B cell (primary cell): ENCODE measurements around the gene JAM2. TPM values are rescaled to one million over a fixed set of nuclear protein-coding genes. Genes with fewer than 3 reads are reported as not detected.
A peak's percentile ranks its signal among the peaks of the same experiment; 100 is the strongest.

Experiments
- ATAC-seq: fragments of 200-7000 bp; cut with Tn5 transposase; one replicate; pipeline ENCODE4 v1.10.0; 2021; ENCODE audit warnings: low read depth, mild to moderate bottlenecking, moderate number of reproducible peaks, moderate library complexity
- CTCF ChIA-PET: fragments of 350-600 bp; sonication (Branson Sonifier 250); formaldehyde crosslinking; loops from one replicate; lab custom pipeline; 2021; ENCODE audit warnings: antibody characterized with exemption, inconsistent platforms; lab: Charles Lee
- POLR2A ChIA-PET: fragments of 350-600 bp; sonication (Branson Sonifier 250); formaldehyde crosslinking; loops from one replicate; lab custom pipeline; 2021; ENCODE audit warnings: antibody characterized with exemption; lab: Charles Lee
- DNase-seq: peaks from one replicate; pipeline ENCODE4 v3.0.0; 2013
- H2AFZ ChIP-seq: 2 replicates; pipeline ENCODE4 v1.6.1; 2012; ENCODE audit warnings: mild to moderate bottlenecking, low read depth, low read length; ENCODE audit not compliant: insufficient read depth, poor library complexity, severe bottlenecking
- H3K27ac ChIP-seq, 2 donors: 1 replicate in 1 of 2; 2 replicates in 1 of 2; pipeline ENCODE4 v1.5.1; 2012 to 2013; ENCODE audit warnings: low read length in 2 of 2, mild to moderate bottlenecking in 2 of 2, moderate library complexity in 1 of 2
- H3K27me3 ChIP-seq, 4 experiments: fragments of 200-600 bp in 1 of 4; sonication (generic) in 1 of 4; replicated peaks in 1 of 4; 1 replicate in 2 of 4; 2 replicates in 2 of 4; pipeline versions ENCODE4 v1.6.1 to v1.7.0; 2013 to 2016; ENCODE audit warnings: low read length in 3 of 4, mild to moderate bottlenecking in 2 of 4, mixed read lengths in 1 of 4, moderate library complexity in 1 of 4; ENCODE audit not compliant: insufficient read depth in 4 of 4, control insufficient read depth in 3 of 4; ENCODE audit errors: control extremely low read depth in 1 of 4
- H3K36me3 ChIP-seq, 2 experiments: replicated peaks in 1 of 2; 1 replicate in 1 of 2; 2 replicates in 1 of 2; pipeline versions ENCODE4 v1.6.1 to v1.7.1; 2013; ENCODE audit warnings: low read length in 1 of 2; ENCODE audit not compliant: insufficient read depth in 2 of 2, control insufficient read depth in 1 of 2; ENCODE audit errors: control extremely low read depth in 1 of 2, extremely low read depth in 1 of 2
- H3K4me1 ChIP-seq, 2 donors: fragments of 200-600 bp in 1 of 2; sonication (generic) in 1 of 2; 1 replicate in 1 of 2; 2 replicates in 1 of 2; pipeline versions ENCODE4 v1.5.1 to v1.6.1; 2013 to 2017; ENCODE audit warnings: low read length in 2 of 2; ENCODE audit not compliant: control insufficient read depth in 2 of 2, insufficient read depth in 2 of 2
- H3K4me2 ChIP-seq: replicated peaks from 2 replicates; pipeline ENCODE3; 2012; ENCODE audit warnings: mild to moderate bottlenecking, low read depth, low read length; ENCODE audit not compliant: poor library complexity, severe bottlenecking
- H3K4me3 ChIP-seq, 5 experiments: fragments of 200-600 bp in 1 of 5; sonication (generic) in 1 of 5; 1 replicate in 3 of 5; 2 replicates in 2 of 5; pipeline versions ENCODE4 v1.5.1 to v1.7.0; 2011 to 2016; ENCODE audit warnings: low read length in 4 of 5, mild to moderate bottlenecking in 4 of 5, low read depth in 2 of 5, control low read depth in 1 of 5, moderate library complexity in 1 of 5; ENCODE audit not compliant: insufficient read depth in 1 of 5; ENCODE audit errors: control extremely low read depth in 1 of 5, extremely low read depth in 1 of 5
- H3K79me2 ChIP-seq: fragments of 200-600 bp; sonication (generic); one replicate; pipeline ENCODE4 v1.6.0; 2016; ENCODE audit warnings: low read length; ENCODE audit not compliant: control insufficient read depth, insufficient read depth
- H3K9ac ChIP-seq: fragments of 200-600 bp; sonication (generic); 2 replicates; pipeline ENCODE4 v1.6.1; 2017; ENCODE audit warnings: mild to moderate bottlenecking, low read length, moderate library complexity
- H3K9me3 ChIP-seq, 3 donors: one replicate each; pipeline versions ENCODE4 v1.6.1 to v1.7.1; 2013; ENCODE audit warnings: low read length in 2 of 3; ENCODE audit not compliant: control insufficient read depth in 2 of 3, insufficient read depth in 1 of 3; ENCODE audit errors: control extremely low read depth in 1 of 3
- H4K20me1 ChIP-seq: 2 replicates; pipeline ENCODE4 v1.6.0; 2012; ENCODE audit warnings: mild to moderate bottlenecking, low read length; ENCODE audit not compliant: insufficient read depth, control insufficient read depth, poor library complexity, severe bottlenecking
- H3K27ac Mint-ChIP-seq: one replicate; pipeline ENCODE4 v1.8.0; 2021; ENCODE audit warnings: mixed read lengths
- H3K27me3 Mint-ChIP-seq: one replicate; pipeline ENCODE4 v1.8.0; 2021; ENCODE audit warnings: mixed read lengths
- H3K4me1 Mint-ChIP-seq: one replicate; pipeline ENCODE4 v1.8.0; 2021; ENCODE audit warnings: mixed read lengths
- H3K4me3 Mint-ChIP-seq: one replicate; pipeline ENCODE4 v1.8.0; 2021; ENCODE audit warnings: mixed read lengths
- H3K9me3 Mint-ChIP-seq: one replicate; pipeline ENCODE4 v1.8.0; 2022; ENCODE audit warnings: mixed read lengths; ENCODE audit not compliant: insufficient read depth
- EZH2 ChIP-seq: IDR thresholded peaks from 2 replicates; pipeline ENCODE4 v1.6.1; 2012; ENCODE audit warnings: borderline replicate concordance, low read depth, mild to moderate bottlenecking, moderate library complexity, low read length; ENCODE audit not compliant: insufficient read depth, poor library complexity, severe bottlenecking
- WGBS: methylation state at CpG from one replicate; pipeline ENCODE4 v1.1.5; 2013; ENCODE audit warnings: missing lambda C conversion rate; ENCODE audit not compliant: insufficient coverage; 5-methylcytosine and 5-hydroxymethylcytosine counted together
- intact Hi-C: fragments of 100-400 bp; cut with micrococcal nuclease; formaldehyde crosslinking; loops from one replicate; pipeline ENCODE4 v1.10.0; 2022
- polyA minus RNA-seq: library from RNA; depleted of rRNA, polyadenylated mRNA; stranded (reverse); fragments of >200 nt; gene quantifications from 2 replicates; pipeline ENCODE4 v1.2.3, GENCODE V29; 2012
- polyA plus RNA-seq: library from polyadenylated mRNA; depleted of rRNA; stranded (reverse); fragments of >200 nt; gene quantifications from 2 replicates; pipeline ENCODE4 v1.2.3, GENCODE V29; 2012
- total RNA-seq, 2 donors: library from RNA; stranded (reverse); fragments of 120-200 nt in 1 of 2; gene quantifications; 1 replicate in 1 of 2; 2 replicates in 1 of 2; pipeline versions ENCODE4 v1.2.3 to v1.2.4, GENCODE V29; 2013 to 2022
- TF ChIP-seq, protein P1 (sequence below): fragments of 200-600 bp; IDR thresholded peaks from one replicate; pipeline ENCODE4 v1.8.0; 2022; ENCODE audit warnings: antibody characterized with exemption, mild to moderate bottlenecking

Gene JAM2, protein sequence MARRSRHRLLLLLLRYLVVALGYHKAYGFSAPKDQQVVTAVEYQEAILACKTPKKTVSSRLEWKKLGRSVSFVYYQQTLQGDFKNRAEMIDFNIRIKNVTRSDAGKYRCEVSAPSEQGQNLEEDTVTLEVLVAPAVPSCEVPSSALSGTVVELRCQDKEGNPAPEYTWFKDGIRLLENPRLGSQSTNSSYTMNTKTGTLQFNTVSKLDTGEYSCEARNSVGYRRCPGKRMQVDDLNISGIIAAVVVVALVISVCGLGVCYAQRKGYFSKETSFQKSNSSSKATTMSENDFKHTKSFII
- 0.94 and 1.3 TPM in 2 replicates for total RNA-seq
- total RNA-seq (2013), result 3.7 TPM
- 1.5 and 17.3 TPM in 2 replicates for polyA plus RNA-seq
- polyA minus RNA-seq, result 1.4 TPM in 1 of 2 replicates, not detected in the other

DNA sequence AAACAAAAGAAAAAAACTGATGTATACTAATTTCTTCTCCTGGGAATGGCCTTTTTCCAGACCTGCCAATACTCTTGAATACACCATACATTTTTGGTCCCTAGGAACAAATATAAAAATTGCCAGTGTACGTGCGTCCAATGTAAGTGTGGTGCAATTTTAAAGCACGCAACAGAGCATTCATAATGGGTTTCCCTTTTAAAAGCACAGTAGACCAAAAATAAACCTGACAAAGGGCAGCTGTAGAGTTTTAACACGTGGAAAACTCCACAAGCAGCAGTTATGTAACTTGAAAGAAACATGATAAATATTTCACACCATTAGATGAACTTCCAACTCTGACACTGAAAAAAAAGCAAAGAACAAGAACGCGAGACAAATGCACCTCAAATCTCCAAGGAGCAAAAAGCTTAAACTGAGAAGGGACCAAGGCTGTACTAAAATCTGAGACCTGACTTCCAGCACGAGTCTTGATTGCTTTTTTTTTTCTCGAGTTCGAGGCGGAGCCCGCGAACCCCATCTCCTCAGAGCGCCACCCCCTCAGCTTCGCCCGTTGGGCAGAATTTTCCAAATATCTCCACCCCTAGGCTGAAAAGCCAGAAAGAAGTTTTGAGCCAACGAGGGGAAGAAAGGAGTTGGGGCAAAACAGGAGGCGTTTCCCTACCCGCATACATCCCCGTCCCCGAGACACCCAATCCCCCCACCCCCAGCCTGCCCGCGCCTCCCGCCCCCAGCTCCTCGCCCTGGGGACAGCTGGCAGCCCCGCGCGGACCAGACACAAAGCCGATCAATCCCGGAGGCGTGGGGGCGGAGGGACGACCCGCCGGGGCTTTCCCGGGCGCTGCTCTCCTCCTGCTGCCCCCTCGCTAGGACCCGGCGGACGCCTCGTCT is at the start of gene JAM2:
TSS of gene JAM2 (plus strand) at position 599 of the 891 bp plus-strand sequence. CDS start 564 bp downstream, outside the sequence.
- ChIA-PET CTCF (interaction anchor here (0.7 to 4.1 kb wide), 7 partner anchors 9 to 218 kb away, joined by 3 to 30 read pairs (median 5); partner anchors contain the start of gene MRPL39), POLR2A (no interaction called here)
- peaks cover 9% of the 10 kb centered on the region for H3K27me3 Mint-ChIP-seq
- H3K9me3 Mint-ChIP-seq, result no peaks in the 10 kb centered on the region
- peak within 1 kb of the TSS; percentile 81 for H3K27ac Mint-ChIP-seq
- Histone ChIP-seq H3K4me3 (peak within 1 kb of the TSS; percentile 62 to 85 (median 69)), H3K27me3 (no peaks in the 10 kb centered on the region), H3K9ac (peak within 1 kb of the TSS; percentile 82), H2AFZ (peak within 1 kb of the TSS; percentile 87), H3K36me3 (no peaks in the 10 kb centered on the region), H3K79me2 (no peaks in the 10 kb centered on the region), H4K20me1 (no peaks in the 10 kb centered on the region), H3K27ac (peak within 1 kb of the TSS; percentile 58 to 68), H3K4me2 (peak within 1 kb of the TSS; percentile 77), H3K9me3 (no peaks in the 10 kb centered on the region), H3K4me1 (peaks cover 13 to 14% of the 10 kb centered on the region in 2 donors)
- WGBS, result under 1% methylated on average over 26 of the region's 41 CpGs
- DNase-seq, result peak; percentile 58
- peak within 1 kb of the TSS; percentile 84 for H3K4me3 Mint-ChIP-seq
- H3K4me1 Mint-ChIP-seq, result peaks cover 19% of the 10 kb centered on the region
- TF ChIP-seq, protein P1, sequence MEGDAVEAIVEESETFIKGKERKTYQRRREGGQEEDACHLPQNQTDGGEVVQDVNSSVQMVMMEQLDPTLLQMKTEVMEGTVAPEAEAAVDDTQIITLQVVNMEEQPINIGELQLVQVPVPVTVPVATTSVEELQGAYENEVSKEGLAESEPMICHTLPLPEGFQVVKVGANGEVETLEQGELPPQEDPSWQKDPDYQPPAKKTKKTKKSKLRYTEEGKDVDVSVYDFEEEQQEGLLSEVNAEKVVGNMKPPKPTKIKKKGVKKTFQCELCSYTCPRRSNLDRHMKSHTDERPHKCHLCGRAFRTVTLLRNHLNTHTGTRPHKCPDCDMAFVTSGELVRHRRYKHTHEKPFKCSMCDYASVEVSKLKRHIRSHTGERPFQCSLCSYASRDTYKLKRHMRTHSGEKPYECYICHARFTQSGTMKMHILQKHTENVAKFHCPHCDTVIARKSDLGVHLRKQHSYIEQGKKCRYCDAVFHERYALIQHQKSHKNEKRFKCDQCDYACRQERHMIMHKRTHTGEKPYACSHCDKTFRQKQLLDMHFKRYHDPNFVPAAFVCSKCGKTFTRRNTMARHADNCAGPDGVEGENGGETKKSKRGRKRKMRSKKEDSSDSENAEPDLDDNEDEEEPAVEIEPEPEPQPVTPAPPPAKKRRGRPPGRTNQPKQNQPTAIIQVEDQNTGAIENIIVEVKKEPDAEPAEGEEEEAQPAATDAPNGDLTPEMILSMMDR, result no peak
- TF ChIP-seq EZH2, result no peak
- intact Hi-C loops, result loop anchor here (1.0 to 2.0 kb wide), 2 partner anchors 31 to 218 kb away; no protein-coding TSS in a partner anchor
- peak; percentile 65 for ATAC-seq
